Panc1 (cell line): ENCODE measurements around the gene CTDP1. TPM values are rescaled to one million over a fixed set of nuclear protein-coding genes. Genes with fewer than 3 reads are reported as not detected.

Source experiments
- ATAC-seq: fragments of 200-7000 bp; cut with Tn5 transposase; 2 replicates; pipeline ENCODE4 v1.9.1; 2020; ENCODE audit warnings: mild to moderate bottlenecking, moderate library complexity
- BruUV-seq: library from RNA; stranded (reverse); fragments of 400-500 nt; replicated peaks from 2 replicates; lab custom pipeline; 2021; lab: Mats Ljungman, UMichigan
- CTCF ChIA-PET: fragments of 300-600 bp; sonication (Branson Sonifier 250); formaldehyde crosslinking; loops from one replicate; lab custom pipeline; 2022; ENCODE audit warnings: antibody characterized with exemption; lab: Charles Lee
- POLR2A ChIA-PET: fragments of 300-600 bp; sonication (Branson Sonifier 250); formaldehyde crosslinking; loops from one replicate; lab custom pipeline; 2022; ENCODE audit warnings: antibody characterized with exemption; lab: Charles Lee
- DNase-seq: peaks from one replicate; pipeline ENCODE4 v3.0.0-alpha.2; 2010; ENCODE audit warnings: low read depth, low spot score
- H3K27ac ChIP-seq: 2 replicates; pipeline ENCODE4 v1.5.1; 2011; ENCODE audit warnings: mild to moderate bottlenecking, low read length, inconsistent platforms
- H3K27me3 ChIP-seq: fragments of 200-500 bp; sonication (Bioruptor generic); 2 replicates; pipeline ENCODE4 v1.6.0; 2014; ENCODE audit warnings: low read length, inconsistent platforms; ENCODE audit not compliant: control insufficient read depth, insufficient read depth
- H3K36me3 ChIP-seq: fragments of 200-500 bp; sonication (Bioruptor generic); 2 replicates; pipeline ENCODE4 v1.5.1; 2014; ENCODE audit warnings: inconsistent platforms, mild to moderate bottlenecking, low read length, moderate library complexity; ENCODE audit not compliant: control insufficient read depth, insufficient read depth
- H3K4me1 ChIP-seq: 2 replicates; pipeline ENCODE4 v1.5.1; 2011; ENCODE audit warnings: inconsistent platforms, mild to moderate bottlenecking, low read length, moderate library complexity; ENCODE audit not compliant: control insufficient read depth, insufficient read depth
- H3K4me3 ChIP-seq, 2 experiments: 2 replicates each; pipeline ENCODE4 v1.5.1; 2011 to 2012; ENCODE audit warnings: low read depth in 2 of 2, low read length in 2 of 2, mild to moderate bottlenecking in 2 of 2, inconsistent platforms in 1 of 2, moderate library complexity in 1 of 2
- H3K9me3 ChIP-seq: fragments of 200-500 bp; sonication (Bioruptor generic); 2 replicates; pipeline ENCODE4 v1.5.1; 2014; ENCODE audit warnings: low read depth, mild to moderate bottlenecking, inconsistent platforms, low read length, moderate library complexity; ENCODE audit not compliant: control insufficient read depth, insufficient read depth
- POLR2AphosphoS5 ChIP-seq: IDR thresholded peaks from 2 replicates; pipeline ENCODE4 v1.6.1; 2012; ENCODE audit warnings: mild to moderate bottlenecking, low read depth, low read length, moderate library complexity
- SIN3A ChIP-seq: IDR thresholded peaks from 2 replicates; pipeline ENCODE4 v1.6.1; 2012; ENCODE audit warnings: low read depth, mild to moderate bottlenecking, low read length, moderate library complexity, borderline replicate concordance; ENCODE audit not compliant: insufficient read depth
- TCF7L2 ChIP-seq: IDR thresholded peaks from 2 replicates; pipeline ENCODE4 v1.6.1; 2011; ENCODE audit warnings: mild to moderate bottlenecking, low read depth, low read length, inconsistent platforms
- in situ Hi-C: cut with HindIII; loops from 2 replicates; pipeline ENCODE4 v1.10.0; 2016; ENCODE audit warnings: low sequenced_read_pairs, low pct_unique_long_range_greater_than_20kb
- intact Hi-C: fragments of 100-400 bp; cut with micrococcal nuclease; formaldehyde crosslinking; loops from one replicate; pipeline ENCODE4 v1.10.0; 2022; ENCODE audit not compliant: unreplicated experiment
- total RNA-seq: library from RNA; stranded (reverse); gene quantifications from one replicate; pipeline ENCODE4 v1.2.1, GENCODE V29; 2021; ENCODE audit not compliant: unreplicated experiment
- TF ChIP-seq, protein P1 (sequence below): fragments of 450-650 bp; IDR thresholded peaks from 2 replicates; pipeline ENCODE4 v1.5.1; 2017; ENCODE audit warnings: mild to moderate bottlenecking
- TF ChIP-seq, protein P2 (sequence below), 2 experiments: IDR thresholded peaks; 2 replicates each; pipeline ENCODE4 v1.6.1; 2011 to 2012; ENCODE audit warnings: low read depth in 2 of 2, control low read depth in 1 of 2, low read length in 1 of 2, mild to moderate bottlenecking in 1 of 2, moderate library complexity in 1 of 2; ENCODE audit not compliant: insufficient read depth in 1 of 2

Gene CTDP1
- total RNA-seq, 1 experiment from 2014 or later, result 52.8 TPM

GRCh38 chr18:79704631-79705030 lies 25.0 kb downstream of the CTDP1 start:
- no peak for ATAC-seq
- no TSS peak for BruUV-seq

DNA sequence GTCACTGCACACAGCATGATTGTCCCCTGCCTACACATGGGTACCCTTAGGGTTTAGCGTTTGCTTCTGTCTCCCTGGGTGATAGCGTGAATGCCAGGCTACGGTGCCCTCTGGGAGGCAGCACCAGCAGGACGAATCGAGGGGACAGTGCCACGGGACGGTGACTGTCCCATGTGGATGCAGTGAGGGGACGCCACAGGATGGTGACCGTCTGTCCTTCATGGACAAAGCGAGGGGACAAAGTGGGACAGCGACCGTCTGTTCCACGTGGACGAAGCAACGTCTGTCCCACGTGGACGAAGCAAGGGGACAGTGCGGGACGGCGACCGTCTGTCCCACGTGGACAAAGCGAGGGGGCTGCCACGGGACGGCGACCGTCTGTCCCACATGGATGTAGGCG lies 25.7 kb downstream of the CTDP1 start:
- CTCF ChIA-PET, result no interaction called here
- Histone ChIP-seq H3K4me3 (no peak overlapping the region), H3K27me3 (no peaks in the 10 kb centered on the region), H3K9me3 (no peaks in the 10 kb centered on the region), H3K36me3 (peaks cover 4% of the 10 kb centered on the region), H3K4me1 (no peaks in the 10 kb centered on the region), H3K27ac (no peak overlapping the region)
- ATAC-seq (no peak), DNase-seq (no peak)
- intact Hi-C loops, result no loop called here
- BruUV-seq, result no TSS peak
- TF ChIP-seq, protein P1, sequence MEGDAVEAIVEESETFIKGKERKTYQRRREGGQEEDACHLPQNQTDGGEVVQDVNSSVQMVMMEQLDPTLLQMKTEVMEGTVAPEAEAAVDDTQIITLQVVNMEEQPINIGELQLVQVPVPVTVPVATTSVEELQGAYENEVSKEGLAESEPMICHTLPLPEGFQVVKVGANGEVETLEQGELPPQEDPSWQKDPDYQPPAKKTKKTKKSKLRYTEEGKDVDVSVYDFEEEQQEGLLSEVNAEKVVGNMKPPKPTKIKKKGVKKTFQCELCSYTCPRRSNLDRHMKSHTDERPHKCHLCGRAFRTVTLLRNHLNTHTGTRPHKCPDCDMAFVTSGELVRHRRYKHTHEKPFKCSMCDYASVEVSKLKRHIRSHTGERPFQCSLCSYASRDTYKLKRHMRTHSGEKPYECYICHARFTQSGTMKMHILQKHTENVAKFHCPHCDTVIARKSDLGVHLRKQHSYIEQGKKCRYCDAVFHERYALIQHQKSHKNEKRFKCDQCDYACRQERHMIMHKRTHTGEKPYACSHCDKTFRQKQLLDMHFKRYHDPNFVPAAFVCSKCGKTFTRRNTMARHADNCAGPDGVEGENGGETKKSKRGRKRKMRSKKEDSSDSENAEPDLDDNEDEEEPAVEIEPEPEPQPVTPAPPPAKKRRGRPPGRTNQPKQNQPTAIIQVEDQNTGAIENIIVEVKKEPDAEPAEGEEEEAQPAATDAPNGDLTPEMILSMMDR, result no peak
- TF ChIP-seq SIN3A, result no peak
- TF ChIP-seq POLR2AphosphoS5, result no peak
- no peak for TF ChIP-seq TCF7L2
- TF ChIP-seq, protein P2, sequence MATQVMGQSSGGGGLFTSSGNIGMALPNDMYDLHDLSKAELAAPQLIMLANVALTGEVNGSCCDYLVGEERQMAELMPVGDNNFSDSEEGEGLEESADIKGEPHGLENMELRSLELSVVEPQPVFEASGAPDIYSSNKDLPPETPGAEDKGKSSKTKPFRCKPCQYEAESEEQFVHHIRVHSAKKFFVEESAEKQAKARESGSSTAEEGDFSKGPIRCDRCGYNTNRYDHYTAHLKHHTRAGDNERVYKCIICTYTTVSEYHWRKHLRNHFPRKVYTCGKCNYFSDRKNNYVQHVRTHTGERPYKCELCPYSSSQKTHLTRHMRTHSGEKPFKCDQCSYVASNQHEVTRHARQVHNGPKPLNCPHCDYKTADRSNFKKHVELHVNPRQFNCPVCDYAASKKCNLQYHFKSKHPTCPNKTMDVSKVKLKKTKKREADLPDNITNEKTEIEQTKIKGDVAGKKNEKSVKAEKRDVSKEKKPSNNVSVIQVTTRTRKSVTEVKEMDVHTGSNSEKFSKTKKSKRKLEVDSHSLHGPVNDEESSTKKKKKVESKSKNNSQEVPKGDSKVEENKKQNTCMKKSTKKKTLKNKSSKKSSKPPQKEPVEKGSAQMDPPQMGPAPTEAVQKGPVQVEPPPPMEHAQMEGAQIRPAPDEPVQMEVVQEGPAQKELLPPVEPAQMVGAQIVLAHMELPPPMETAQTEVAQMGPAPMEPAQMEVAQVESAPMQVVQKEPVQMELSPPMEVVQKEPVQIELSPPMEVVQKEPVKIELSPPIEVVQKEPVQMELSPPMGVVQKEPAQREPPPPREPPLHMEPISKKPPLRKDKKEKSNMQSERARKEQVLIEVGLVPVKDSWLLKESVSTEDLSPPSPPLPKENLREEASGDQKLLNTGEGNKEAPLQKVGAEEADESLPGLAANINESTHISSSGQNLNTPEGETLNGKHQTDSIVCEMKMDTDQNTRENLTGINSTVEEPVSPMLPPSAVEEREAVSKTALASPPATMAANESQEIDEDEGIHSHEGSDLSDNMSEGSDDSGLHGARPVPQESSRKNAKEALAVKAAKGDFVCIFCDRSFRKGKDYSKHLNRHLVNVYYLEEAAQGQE (IDR thresholded peaks at IDR 0.05; ENCODE audit: insufficient read depth in 1 of 2, low read depth in 2 of 2, low read length in 1 of 2), result no peak
- in situ Hi-C loops, result no loop called here
- POLR2A ChIA-PET, result no interaction called here

More at GRCh38 chr18:79704631-79705030, 25.0 kb downstream of the CTDP1 start:
- TF ChIP-seq TCF7L2 (no peak), SIN3A (no peak), POLR2AphosphoS5 (no peak)
- TF ChIP-seq, protein P1, result no peak
- TF ChIP-seq, protein P2 (IDR thresholded peaks at IDR 0.05; ENCODE audit: insufficient read depth in 1 of 2, low read depth in 2 of 2, low read length in 1 of 2), result no peak
- Histone ChIP-seq H3K4me3 (no peak overlapping the region), H3K36me3 (peaks cover 4% of the 10 kb centered on the region), H3K27me3 (no peaks in the 10 kb centered on the region), H3K9me3 (no peaks in the 10 kb centered on the region), H3K4me1 (no peaks in the 10 kb centered on the region), H3K27ac (no peak overlapping the region)
- intact Hi-C loops (no loop called here), in situ Hi-C loops (no loop called here)
- ChIA-PET CTCF (no interaction called here), POLR2A (no interaction called here)
- DNase-seq, result no peak
